ENCODE measurements around the gene OSTF1. TPM values are rescaled to one million over a fixed set of nuclear protein-coding genes. Genes with fewer than 3 reads are reported as not detected.

The OSTF1 gene, protein sequence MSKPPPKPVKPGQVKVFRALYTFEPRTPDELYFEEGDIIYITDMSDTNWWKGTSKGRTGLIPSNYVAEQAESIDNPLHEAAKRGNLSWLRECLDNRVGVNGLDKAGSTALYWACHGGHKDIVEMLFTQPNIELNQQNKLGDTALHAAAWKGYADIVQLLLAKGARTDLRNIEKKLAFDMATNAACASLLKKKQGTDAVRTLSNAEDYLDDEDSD
- 27.0 TPM for total RNA-seq (ENCODE audit: insufficient read depth, low replicate concordance)

DNA sequence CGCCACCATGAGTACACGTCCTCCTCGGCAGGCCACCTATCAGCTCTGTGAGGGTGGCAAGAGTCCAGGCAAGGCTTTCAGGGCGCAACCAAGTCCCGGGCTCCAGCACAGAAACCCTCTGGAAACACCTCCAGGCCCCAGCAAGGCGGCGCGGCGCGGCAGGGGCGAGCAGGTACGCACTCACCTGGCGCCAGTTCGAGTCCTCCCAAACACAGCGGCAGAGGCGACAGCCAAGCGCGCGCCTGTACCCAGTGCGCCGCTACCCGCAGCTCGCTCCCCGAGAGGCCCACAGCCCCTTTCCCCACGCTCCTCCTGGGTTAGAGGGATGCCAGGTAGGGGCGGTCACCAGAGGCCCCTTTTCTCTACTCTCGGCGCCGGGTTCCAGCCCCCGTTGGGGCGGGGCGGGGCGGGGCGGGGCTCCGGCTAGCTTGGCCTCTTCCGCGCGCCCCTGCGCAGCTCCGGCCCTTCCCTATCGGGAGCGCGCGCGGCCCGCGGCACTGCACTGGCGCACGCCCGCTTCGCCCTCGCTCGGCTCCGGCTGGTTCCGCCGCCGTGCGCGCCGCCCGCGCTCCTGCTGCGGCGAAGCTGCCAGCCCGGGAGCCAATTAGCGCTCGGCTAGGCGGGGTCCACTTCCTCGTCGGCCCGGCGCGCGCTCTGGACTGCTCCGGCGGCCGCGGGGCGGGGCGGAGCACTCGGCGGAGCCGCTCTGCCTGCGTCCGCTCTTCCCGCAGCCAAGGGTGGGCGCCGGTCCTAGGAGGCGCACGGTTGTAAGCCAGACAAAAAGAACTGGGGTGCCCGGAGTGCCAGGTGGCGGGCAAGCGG is at the start of gene OSTF1, which contains the start of gene NMRK1:
TSS of gene OSTF1 (plus strand) at position 691 of the 822 bp plus-strand sequence. CDS start 179 bp downstream, outside the sequence.
TSS of gene NMRK1 (minus strand) at position 332 of the 822 bp plus-strand sequence. CDS start 5,040 bp downstream, outside the sequence.
- DNase-seq (ENCODE audit: low spot score): peak; percentile 98

DNA sequence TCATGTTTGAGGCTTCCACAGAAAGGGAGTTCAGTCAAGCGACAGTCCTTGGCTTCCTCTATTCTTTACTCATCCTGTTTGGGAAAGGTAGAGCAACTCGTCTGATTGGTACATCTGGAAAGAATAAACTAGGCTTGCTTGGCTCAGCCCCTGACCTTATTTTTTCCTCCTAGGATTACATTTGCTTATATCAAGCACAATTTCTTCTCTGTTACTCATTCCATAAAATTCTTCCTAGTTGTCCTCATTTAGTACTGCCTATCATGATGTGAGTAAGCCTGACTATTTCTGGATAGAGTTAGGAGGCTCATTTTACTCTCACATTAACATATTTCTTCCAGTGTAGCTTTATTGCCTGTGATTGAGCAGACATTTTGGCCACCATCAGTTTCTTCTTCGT is 49.3 kb upstream of the OSTF1 start:
- DNase-seq (ENCODE audit: low spot score): peak; percentile 76

DNA sequence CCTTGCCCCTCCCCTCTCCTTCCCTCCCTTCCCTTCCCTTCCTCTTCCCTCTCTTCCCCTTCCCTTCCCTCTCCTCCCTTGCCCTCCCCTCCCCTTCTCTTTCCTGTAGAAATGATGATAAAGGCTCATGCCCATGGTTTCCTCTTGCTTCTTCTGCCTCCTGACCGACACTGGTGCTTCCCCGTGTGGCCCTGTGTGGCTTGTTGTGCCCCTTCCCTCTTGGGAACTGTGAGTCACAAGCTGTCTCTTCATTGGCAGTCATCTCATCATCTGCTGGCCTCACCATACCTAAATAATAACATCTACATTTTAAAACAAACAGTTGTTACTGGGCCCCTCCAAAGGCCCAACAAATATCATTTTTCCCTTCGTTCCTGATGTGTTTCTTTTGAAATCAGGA is 48.5 kb upstream of the OSTF1 start:
- DNase-seq (ENCODE audit: low spot score): no peak

DNA sequence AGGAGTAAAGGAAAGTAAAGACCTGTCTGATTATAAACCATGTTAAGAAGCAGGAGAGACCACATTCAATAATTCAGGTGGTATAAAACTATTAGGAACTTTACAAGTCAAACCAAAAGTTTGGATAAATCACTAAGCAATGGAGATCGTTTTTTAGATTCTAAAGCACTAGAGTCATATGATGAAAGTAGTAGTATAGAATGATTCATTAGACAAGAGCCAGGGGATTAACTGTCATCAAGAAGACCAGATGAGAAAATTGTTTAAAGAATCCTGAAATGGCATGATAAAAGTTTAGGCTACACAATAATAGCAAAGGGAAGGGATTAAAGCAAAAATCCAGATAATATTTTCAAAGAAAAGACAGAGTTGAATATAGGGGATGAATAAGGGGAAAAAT is 47.3 kb upstream of the OSTF1 start:
- no peak for DNase-seq (ENCODE audit: low spot score)

DNA sequence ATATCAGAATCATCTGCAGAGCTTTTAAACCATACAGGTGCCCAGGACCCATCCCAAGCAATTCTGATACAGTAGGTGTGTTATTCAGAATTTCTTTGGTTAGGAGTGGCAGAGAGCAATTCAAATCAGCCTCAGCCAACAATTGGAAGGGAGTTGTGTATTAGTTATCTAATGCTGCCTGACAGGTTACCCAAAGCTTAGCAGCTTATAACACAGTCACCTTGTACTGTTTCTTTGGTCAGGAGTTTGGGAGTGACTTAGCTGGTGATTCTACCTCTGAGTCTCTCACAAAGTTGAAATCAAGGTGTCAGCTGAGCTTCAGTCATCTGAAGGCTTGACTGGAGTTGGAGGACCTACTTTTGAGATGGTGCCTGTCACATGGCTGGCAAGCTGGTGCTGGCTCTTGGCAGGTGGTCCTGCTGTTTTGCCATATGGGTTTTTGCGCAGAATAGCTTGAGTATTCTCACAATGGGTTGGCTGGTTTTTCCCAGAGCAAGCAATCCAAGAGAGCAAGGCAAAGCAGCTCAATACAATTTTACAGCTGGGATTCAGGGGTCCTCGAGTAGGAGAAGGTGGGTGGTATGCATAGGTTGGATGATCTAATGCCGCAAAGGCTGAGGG is 41.5 kb upstream of the OSTF1 start:
- no peak for DNase-seq (ENCODE audit: low spot score)

DNA sequence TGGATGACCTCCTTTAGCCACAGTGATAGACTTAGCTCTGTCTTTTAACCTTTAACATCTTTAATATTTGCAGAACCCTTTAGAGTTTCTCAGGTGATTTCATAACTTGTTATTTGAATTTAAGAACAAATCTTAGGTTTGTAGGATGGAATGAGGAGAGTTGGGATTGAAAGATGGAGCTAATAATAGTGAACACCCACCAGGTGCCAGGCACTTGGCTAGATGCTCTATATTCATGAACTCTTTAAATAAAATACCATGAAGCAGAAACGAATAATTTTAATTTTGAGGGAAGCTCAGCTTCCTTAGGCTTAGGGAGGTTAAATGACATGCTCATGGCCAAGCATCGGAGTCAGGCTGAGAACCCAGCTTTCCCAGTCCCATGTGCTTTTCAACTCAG is 40.8 kb upstream of the OSTF1 start:
- no peak for DNase-seq (ENCODE audit: low spot score)

DNA sequence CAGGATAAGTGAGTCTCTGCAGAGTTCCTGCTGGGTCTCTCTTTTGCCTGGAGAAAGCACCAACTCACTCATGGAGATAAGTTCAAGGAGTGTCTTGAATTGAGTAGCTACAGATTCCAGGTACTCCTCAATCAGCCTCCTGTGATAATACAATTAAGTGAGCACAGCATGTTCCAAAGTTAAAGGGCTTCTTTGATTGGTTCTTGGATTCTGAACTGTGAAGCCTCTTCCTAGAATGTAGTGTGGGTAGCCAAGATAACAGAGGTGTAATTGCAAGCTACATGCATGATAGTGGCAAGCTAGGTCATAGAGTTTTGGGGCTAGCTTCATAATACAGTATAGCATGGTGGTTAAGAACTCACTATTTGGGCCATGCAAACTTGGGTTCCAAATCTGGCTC is 37.0 kb upstream of the OSTF1 start:
- no peak for DNase-seq (ENCODE audit: low spot score)

DNA sequence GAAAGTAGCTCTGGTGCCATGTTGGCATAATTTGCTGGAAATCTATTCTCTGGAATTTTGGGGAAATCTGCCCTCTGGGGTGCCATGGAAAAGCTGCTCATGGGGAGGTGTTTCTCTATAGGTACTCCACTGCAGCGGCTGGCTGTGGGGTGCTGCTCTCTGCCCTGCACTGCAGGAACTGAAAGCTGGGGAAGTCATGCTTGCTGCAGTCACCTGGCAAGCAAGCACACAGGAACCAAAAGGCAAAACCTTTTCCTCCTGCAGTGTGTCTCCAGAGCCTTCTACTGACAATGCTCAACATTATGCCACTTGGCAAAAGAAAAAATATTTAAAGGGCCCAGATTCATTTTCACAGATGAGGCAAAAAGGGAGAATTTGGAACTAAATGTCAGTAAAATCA is 34.4 kb upstream of the OSTF1 start:
- DNase-seq (ENCODE audit: low spot score): no peak

DNA sequence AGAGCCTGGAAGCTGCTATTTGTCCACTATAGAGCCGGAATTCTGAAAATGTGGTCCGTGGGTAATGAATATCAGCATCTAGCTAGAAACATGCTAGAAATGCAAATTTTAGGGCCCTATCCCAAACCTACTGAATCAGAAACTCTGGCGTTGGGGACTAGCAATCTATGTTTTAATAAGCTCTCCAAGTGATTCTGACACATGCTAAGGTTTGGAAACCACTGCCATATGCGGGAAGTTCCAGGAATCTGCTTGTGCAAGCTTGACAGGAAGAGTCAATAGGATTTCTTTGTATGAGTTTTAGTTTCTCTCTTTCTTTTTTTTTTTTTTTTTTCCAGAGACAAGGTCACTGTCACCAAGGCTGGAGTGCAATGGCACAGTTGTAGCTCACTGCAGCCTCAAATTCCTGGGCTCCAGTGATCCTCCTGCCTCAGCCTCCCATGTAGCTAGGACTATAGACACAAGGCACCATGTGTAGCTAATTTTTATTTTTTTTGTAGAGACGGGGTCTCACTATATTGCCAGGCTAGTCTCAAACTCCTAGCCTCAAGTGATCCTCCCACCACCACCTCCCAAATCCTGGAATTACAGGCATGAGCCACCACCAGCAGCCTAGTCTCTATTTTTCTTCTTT is 33.8 kb upstream of the OSTF1 start:
- no peak for DNase-seq (ENCODE audit: low spot score)

DNA sequence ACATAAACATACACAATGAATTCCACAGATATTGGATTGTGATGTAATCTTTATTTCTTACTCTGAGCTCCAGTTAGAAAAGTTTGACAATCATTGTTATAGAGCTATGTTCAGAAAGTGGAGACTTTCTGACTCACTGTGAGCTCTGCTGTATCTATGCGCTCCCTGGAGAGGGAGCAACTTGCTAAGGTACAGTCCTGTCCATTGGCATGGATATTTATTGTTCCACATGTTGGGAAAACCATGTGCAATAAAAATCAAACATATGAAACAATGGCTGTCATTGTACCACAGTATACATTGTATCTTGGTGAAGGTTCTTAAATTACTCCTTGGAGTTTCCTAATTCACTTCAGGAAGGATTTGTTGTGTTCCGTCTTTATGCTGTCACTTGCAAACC is 27.1 kb upstream of the OSTF1 start:
- DNase-seq (ENCODE audit: low spot score): no peak

DNA sequence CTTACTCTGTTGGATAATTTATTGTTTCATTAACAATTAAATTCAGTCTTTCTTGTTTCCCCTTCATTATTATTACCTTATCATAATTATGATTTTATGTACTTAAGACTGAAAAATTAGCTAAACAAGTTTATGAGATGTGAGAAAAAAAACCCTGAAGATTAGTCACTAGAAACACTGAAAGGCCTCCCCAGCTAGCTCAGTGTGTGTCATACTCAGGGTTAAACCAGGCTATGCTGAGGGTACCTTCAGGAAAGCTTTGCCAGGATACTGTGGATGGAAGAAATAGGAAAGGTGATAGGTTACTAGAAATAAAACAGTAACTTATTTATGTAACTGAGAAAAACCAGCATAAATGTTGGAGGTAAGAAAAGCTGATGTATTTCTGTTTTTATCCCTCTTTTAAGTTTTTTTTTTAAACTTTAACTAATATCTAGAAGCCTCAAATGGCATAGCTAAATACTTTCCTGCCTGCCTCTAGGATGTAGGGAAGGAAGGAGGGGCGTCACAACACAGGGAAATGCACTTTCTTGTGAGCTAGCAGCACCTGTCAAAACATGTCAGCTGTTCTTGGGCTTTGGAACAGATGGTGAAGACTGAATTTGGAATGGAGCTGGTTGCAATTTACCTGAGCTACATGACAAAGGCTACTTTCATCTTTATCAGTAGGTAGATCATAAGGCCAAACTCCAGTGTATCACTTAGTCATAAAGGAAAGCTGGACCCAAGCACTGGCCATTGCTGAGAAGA is 24.6 kb upstream of the OSTF1 start:
- DNase-seq (ENCODE audit: low spot score): no peak

DNA sequence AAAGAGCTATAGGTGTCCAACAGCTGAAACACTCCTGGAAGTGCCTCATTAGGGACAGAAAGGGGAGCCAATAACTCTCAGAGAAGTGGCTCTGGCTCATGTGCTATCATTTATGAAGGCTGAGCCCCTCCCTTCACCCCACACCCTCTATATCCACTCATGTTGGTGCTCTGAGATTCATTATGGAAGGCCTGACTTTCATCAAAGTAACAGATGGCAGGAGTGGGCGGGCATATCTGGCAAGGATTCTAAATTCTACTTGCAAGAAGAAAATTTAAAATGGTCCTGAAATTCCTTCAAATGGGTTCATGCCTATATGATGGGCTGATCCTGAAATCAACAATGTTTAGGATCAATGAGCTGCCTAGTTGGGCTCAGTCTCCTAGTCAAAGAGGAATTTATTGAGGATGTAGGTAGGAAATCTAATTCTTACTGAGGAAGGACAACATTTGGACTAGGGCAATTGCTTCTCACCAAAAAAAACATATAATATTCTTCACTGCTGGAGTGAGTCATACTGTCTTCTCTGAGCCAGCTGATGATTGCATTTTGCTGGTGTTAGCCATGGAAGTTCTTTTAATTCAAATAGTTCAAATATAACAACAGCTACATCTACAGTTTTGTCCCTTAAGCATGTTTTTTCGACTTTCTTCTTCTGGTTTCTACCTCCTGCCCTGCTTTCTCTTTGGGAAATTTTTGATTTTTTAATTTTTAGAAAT is 23.8 kb upstream of the OSTF1 start:
- peak; percentile 39 for DNase-seq (ENCODE audit: low spot score)

DNA sequence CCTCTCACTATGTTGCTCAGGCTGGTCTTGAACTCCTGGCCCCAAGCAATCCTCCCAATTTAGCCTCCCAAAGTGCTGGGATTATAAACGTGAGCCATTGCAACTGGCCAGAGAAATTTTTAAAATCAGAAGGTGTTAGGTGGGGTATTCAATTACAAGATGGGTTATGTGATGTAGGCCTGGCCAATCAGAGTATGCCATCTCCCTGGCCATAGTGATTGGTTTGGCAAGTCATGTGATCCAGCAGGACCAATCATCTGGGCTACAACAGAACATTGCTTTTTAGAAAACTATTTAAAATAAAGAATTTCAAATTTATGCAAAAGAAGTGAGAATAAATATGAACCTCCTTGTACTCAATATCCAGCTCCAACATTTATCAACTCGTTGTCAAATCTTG is 22.8 kb upstream of the OSTF1 start:
- no peak for DNase-seq (ENCODE audit: low spot score)

DNA sequence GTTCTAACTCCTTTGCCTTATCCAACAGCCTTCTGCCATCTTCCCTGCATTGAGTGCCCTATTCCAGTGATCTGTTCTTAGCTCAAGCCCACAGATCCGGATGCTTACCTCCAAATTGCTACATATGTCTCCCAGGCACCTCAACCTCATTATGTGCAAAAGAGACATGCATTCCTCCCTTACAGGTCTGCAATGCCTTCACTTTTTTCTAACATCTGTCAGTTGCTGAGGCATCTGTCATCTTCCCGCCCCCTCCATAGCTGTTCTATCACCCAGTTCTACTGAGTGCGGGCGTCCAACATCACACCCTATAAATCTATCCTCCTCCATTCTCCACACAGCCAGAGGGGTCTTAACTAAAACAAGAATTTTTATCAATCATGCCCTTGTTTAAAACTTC is 20.4 kb upstream of the OSTF1 start:
- DNase-seq (ENCODE audit: low spot score): no peak

DNA sequence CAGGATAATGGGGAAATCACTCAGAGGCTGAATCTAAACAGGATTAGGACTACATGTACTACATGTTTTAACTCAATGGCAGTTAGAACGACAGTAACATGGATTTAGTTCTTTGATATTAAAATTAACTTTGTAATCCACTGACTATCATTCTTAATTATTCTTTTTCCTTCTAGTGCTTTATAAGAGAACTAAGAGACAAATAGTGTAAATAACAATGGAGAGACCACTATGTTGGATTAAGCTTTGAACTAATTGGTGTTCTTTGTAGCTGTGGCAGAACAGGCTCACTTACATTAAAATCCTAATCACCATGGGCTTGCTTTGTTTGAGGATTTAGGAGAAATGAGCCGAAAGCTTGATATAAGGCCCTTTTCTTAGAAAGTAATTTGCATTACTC is 19.1 kb upstream of the OSTF1 start:
- DNase-seq (ENCODE audit: low spot score): no peak

DNA sequence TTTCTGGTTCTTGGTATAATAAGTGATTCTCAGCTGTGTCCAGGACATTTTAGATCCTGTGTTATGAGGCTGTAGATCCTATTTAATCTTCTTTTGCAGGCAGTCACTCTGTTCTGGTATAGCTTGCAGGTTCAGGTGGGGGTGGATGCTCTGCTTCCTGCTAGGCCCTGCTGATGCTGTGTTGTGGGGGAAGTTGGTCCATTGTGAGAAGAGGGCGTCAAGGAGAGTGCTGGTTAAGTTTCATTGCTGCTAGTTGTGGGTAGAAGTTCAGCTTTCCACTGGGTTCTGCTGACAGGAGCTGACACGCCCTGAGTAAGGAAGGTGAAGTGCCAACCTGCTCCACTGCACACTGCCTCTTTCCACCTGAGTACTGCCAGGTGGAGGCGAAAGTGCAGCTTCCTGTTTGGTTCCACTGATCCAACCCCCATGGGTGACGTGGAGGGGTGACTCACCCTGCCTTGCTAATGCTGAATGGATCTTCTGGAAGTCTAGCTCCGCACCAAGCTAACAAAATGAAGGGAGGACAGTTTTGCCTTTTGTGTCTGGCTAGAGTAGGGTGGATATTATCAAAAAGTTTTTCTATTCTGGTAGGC is 16.7 kb upstream of the OSTF1 start:
- no peak for DNase-seq (ENCODE audit: low spot score)

DNA sequence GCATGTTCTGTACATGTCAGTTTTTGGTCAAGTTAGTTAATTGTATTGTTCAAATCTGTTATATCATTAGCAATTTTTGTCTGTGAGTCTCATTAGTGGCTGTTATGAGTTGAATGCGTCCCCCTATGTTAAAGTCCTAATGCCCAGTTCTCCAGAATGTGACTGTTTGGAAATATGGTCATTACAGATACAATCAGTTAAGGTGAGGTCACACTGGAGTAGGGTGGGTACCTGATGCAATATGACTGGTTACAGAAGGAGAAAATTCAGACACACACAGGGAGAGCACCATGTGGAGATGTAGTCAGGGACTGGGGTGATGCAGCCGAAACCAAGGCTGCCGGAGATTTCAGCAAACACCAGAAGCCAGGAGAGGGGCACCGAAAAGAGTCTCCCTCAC is 15.4 kb upstream of the OSTF1 start:
- DNase-seq (ENCODE audit: low spot score): no peak

DNA sequence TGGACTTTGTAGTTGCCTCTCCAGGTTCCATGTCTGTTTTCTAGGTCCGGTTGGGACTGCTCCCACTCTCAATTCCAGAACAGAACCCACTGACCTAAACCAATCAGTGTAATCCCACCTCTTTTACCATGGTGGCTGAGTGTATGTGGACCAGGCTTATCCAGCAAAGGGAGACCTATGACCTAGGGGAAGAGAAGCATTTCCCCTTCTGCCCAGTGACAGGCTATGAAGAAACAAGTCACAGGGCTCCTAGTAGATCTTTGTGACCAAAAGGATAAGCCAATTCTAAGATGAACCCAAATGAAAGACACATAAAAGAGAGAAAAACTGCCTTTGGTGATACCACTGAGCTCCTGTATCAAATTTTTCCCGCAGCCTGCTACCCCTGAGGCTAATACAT is 6.7 kb upstream of the OSTF1 start:
- DNase-seq (ENCODE audit: low spot score): no peak

DNA sequence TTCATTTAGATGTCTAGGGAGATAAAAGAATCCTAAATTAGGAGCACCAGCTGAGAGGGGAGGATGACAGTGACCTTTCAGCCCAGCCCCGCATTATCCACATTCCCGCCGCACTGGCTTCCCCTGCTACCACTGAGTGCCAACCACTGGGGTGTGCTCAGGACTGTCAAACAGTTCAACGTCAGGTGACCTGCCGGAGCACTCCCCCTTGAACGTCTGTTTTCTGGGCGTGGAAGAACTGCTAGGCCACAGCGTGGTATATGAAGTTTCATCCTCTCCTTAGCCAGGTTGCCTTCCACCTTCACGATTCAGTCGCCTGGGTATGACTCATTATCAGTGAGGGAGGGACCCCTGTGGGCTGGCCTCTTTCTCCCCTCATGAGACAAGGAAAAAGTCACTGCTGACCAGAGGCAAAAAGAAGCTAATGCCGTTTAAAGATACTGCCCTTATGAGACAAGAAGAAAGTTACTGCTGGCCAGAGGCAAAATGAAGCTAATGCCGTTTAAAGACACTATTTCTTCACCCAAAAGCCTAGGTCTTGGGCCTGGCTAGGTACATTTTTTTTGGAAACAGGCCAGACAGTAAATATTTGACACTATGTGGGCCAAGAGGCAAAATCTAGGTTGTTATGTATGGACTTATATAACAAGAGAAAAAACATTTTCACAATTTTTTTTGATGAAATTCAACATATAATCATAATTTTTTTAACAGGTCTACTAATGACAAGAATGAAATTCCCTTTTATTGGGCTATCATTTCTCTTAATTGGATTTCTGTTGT is 4.9 kb upstream of the OSTF1 start:
- DNase-seq (ENCODE audit: low spot score): no peak
